ENCODE data around the gene KCNQ1.

The KCNQ1 gene

GRCh38 chr11:2653930-2654739 is 209.3 kb downstream of the KCNQ1 start:
- TF ChIP-seq CTCF (conservative IDR thresholded peaks at IDR 0.05; ENCODE audit: low read length) (no peak), EZH2phosphoT487 (IDR thresholded peaks at IDR 0.05; ENCODE audit: borderline replicate concordance) (no peak)
- H3K4me2 ChIP-seq (ENCODE audit: low read depth, low read length, poor library complexity, severe bottlenecking): no peak overlapping the region
- no peak overlapping the region for H2AFZ ChIP-seq (ENCODE audit: low read length)
- no peaks in the 10 kb centered on the region for H3K27me3 ChIP-seq (ENCODE audit: insufficient read depth, low read length, poor library complexity, severe bottlenecking)
- H3K79me2 ChIP-seq (ENCODE audit: insufficient read depth, low read length): no peaks in the 10 kb centered on the region
- no peak overlapping the region for H3K4me3 ChIP-seq (ENCODE audit: low read length, poor library complexity, severe bottlenecking)
- H3F3A ChIP-seq (ENCODE audit: low read depth): no peaks in the 10 kb centered on the region
- no peaks in the 10 kb centered on the region for H3K9me2 ChIP-seq (replicated peaks; ENCODE audit: low read depth, low read length)
- no peaks in the 10 kb centered on the region; the same call in 1 of the 2 replicates for H3K36me3 ChIP-seq (ENCODE audit: insufficient read depth, low read length)
- H3K4me1 ChIP-seq (ENCODE audit: insufficient read depth, low read length, poor library complexity, severe bottlenecking): peaks cover 11% of the 10 kb centered on the region
- H3K9ac ChIP-seq (ENCODE audit: low read depth, low read length, poor library complexity, severe bottlenecking): no peak overlapping the region
- no peaks in the 10 kb centered on the region for H4K20me1 ChIP-seq (ENCODE audit: insufficient read depth, low read length, poor library complexity, severe bottlenecking)
- H3K9me3 ChIP-seq (ENCODE audit: insufficient read depth, low read depth, low read length): peaks cover 17% of the 10 kb centered on the region

- TF ChIP-seq CTCF (conservative IDR thresholded peaks at IDR 0.05; ENCODE audit: low read length): no peak
- H3K79me2 ChIP-seq (ENCODE audit: insufficient read depth, low read length): no peaks in the 10 kb centered on the region
- peaks cover 17% of the 10 kb centered on the region for H3K9me3 ChIP-seq (ENCODE audit: insufficient read depth, low read depth, low read length)
Measured at GRCh38 chr11:2655016-2655719, 210.4 kb downstream of the KCNQ1 start.

GRCh38 chr11:2655834-2656622 is 211.2 kb downstream of the KCNQ1 start:
- Histone ChIP-seq H3K27me3 (ENCODE audit: insufficient read depth, low read length, poor library complexity, severe bottlenecking) (no peaks in the 10 kb centered on the region), H3K9me3 (ENCODE audit: insufficient read depth, low read depth, low read length) (peaks cover 18% of the 10 kb centered on the region), H3K79me2 (ENCODE audit: insufficient read depth, low read length) (no peaks in the 10 kb centered on the region), H3K4me1 (ENCODE audit: insufficient read depth, low read length, poor library complexity, severe bottlenecking) (peaks cover 11% of the 10 kb centered on the region), H3K9ac (ENCODE audit: low read depth, low read length, poor library complexity, severe bottlenecking) (no peak overlapping the region), H3K4me3 (ENCODE audit: low read length, poor library complexity, severe bottlenecking) (no peak overlapping the region), H4K20me1 (ENCODE audit: insufficient read depth, low read length, poor library complexity, severe bottlenecking) (no peaks in the 10 kb centered on the region), H3F3A (ENCODE audit: low read depth) (no peaks in the 10 kb centered on the region), H3K36me3 (ENCODE audit: insufficient read depth, low read length) (no peaks in the 10 kb centered on the region), H2AFZ (ENCODE audit: low read length) (no peak overlapping the region), H3K4me2 (ENCODE audit: low read depth, low read length, poor library complexity, severe bottlenecking) (no peak overlapping the region), H3K9me2 (replicated peaks; ENCODE audit: low read depth, low read length) (no peaks in the 10 kb centered on the region)
- no peak for TF ChIP-seq CTCF (conservative IDR thresholded peaks at IDR 0.05; ENCODE audit: low read length)

More at GRCh38 chr11:2655016-2655719, 210.4 kb downstream of the KCNQ1 start:
- H3K4me1 ChIP-seq (ENCODE audit: insufficient read depth, low read length, poor library complexity, severe bottlenecking): peaks cover 11% of the 10 kb centered on the region
- H3K27me3 ChIP-seq (ENCODE audit: insufficient read depth, low read length, poor library complexity, severe bottlenecking): no peaks in the 10 kb centered on the region
- H4K20me1 ChIP-seq (ENCODE audit: insufficient read depth, low read length, poor library complexity, severe bottlenecking): no peaks in the 10 kb centered on the region
- H3K36me3 ChIP-seq (ENCODE audit: insufficient read depth, low read length): no peaks in the 10 kb centered on the region
- no peak overlapping the region for H3K4me3 ChIP-seq (ENCODE audit: low read length, poor library complexity, severe bottlenecking)
- no peaks in the 10 kb centered on the region for H3F3A ChIP-seq (ENCODE audit: low read depth)
- H3K4me2 ChIP-seq (ENCODE audit: low read depth, low read length, poor library complexity, severe bottlenecking): no peak overlapping the region
- H2AFZ ChIP-seq (ENCODE audit: low read length): no peak overlapping the region
- no peak overlapping the region for H3K9ac ChIP-seq (ENCODE audit: low read depth, low read length, poor library complexity, severe bottlenecking)
- H3K9me2 ChIP-seq (replicated peaks; ENCODE audit: low read depth, low read length): no peaks in the 10 kb centered on the region

All from Loucy (cell line).